Activated T-helper 1 cell treated with anti-CD3 and anti-CD28 coated beads, Interleukin-12 subunit alpha, Interleukin-12 subunit beta, Interleukin-2, Interleukin-4 antibody, amounts not matched to agents 30 ng/mL and 10 ng/mL and 1 ng/mL, durations not matched to agents 14 hours and 24 hours and 36 hours (primary cell): ENCODE data around the gene NEK7. TPM values are rescaled to one million over a fixed set of nuclear protein-coding genes. Genes with fewer than 3 reads are reported as not detected.
A peak's percentile ranks its signal among the peaks of the same experiment; 100 is the strongest.

Experiments
- DNase-seq: peaks from one replicate; pipeline ENCODE4 v3.0.0; 2021; ENCODE audit warnings: low spot score
- H3K27ac Mint-ChIP-seq: one replicate; pipeline ENCODE4 v1.8.0; 2021; ENCODE audit warnings: mild to moderate bottlenecking, mixed read lengths
- H3K27me3 Mint-ChIP-seq: one replicate; pipeline ENCODE4 v1.8.0; 2022; ENCODE audit warnings: mild to moderate bottlenecking, moderate library complexity, mixed read lengths; ENCODE audit not compliant: insufficient read depth
- H3K36me3 Mint-ChIP-seq: one replicate; pipeline ENCODE4 v1.8.0; 2021; ENCODE audit warnings: low read depth, mixed read lengths
- H3K4me1 Mint-ChIP-seq: one replicate; pipeline ENCODE4 v1.8.0; 2021; ENCODE audit warnings: low read depth, mixed read lengths
- H3K4me3 Mint-ChIP-seq: one replicate; pipeline ENCODE4 v1.8.0; 2021; ENCODE audit warnings: mild to moderate bottlenecking, moderate library complexity, mixed read lengths
- H3K9me3 Mint-ChIP-seq: one replicate; pipeline ENCODE4 v1.8.0; 2021; ENCODE audit warnings: mixed read lengths
- intact Hi-C: fragments of 100-400 bp; cut with micrococcal nuclease; formaldehyde crosslinking; loops from one replicate; pipeline ENCODE4 v1.15.1; 2024
- total RNA-seq: library from RNA; stranded (reverse); gene quantifications from 2 replicates; pipeline ENCODE4 v1.2.3, GENCODE V29; 2022

Gene NEK7
- total RNA-seq, 1 donor from 2014 or later = 71.8 TPM

- Mint-ChIP-seq H3K9me3 (peaks cover 4% of the 10 kb centered on the region), H3K4me3 (peak overlapping the region; percentile 11), H3K27ac (peak overlapping the region; percentile 78), H3K27me3 (no peaks in the 10 kb centered on the region), H3K4me1 (peaks cover 50% of the 10 kb centered on the region), H3K36me3 (peaks cover 12% of the 10 kb centered on the region)
- no peak for DNase-seq
- intact Hi-C loops = loop anchor here (1.0 to 5.0 kb wide), 11 partner anchors 56 to 915 kb away; partner anchors contain the start of gene NEK7
These were observed 101.7 kb downstream of the NEK7 start for GRCh38 chr1:198258491-198258890.

- intact Hi-C loops = loop anchor here (2.0 to 5.0 kb wide), 3 partner anchors 363 to 423 kb away; no protein-coding TSS in a partner anchor
- H3K36me3 Mint-ChIP-seq = peaks cover 12% of the 10 kb centered on the region
- H3K27ac Mint-ChIP-seq = peak overlapping the region; percentile 9
- H3K4me1 Mint-ChIP-seq = peaks cover 40% of the 10 kb centered on the region
- peaks cover 4% of the 10 kb centered on the region for H3K9me3 Mint-ChIP-seq
- no peak overlapping the region for H3K4me3 Mint-ChIP-seq
- H3K27me3 Mint-ChIP-seq = no peaks in the 10 kb centered on the region
- no peak for DNase-seq
These were observed 102.7 kb downstream of the NEK7 start for GRCh38 chr1:198259333-198260074.

GRCh38 chr1:198261886-198262285 lies 105.1 kb downstream of the NEK7 start:
- H3K4me1 Mint-ChIP-seq = peaks cover 37% of the 10 kb centered on the region

GRCh38 chr1:198263186-198263585 lies 106.4 kb downstream of the NEK7 start:
- Mint-ChIP-seq H3K27ac (no peak overlapping the region), H3K36me3 (peaks cover 8% of the 10 kb centered on the region), H3K9me3 (no peaks in the 10 kb centered on the region), H3K27me3 (no peaks in the 10 kb centered on the region), H3K4me1 (peaks cover 31% of the 10 kb centered on the region), H3K4me3 (no peak overlapping the region)
- no peak for DNase-seq
- intact Hi-C loops = no loop called here

More at GRCh38 chr1:198261886-198262285, 105.1 kb downstream of the NEK7 start:
- peaks cover 4% of the 10 kb centered on the region for H3K9me3 Mint-ChIP-seq
- no peak for DNase-seq
- no peak overlapping the region for H3K4me3 Mint-ChIP-seq
- H3K27me3 Mint-ChIP-seq = no peaks in the 10 kb centered on the region
- H3K27ac Mint-ChIP-seq = no peak overlapping the region
- H3K36me3 Mint-ChIP-seq = peaks cover 9% of the 10 kb centered on the region
- intact Hi-C loops = no loop called here

- Mint-ChIP-seq H3K9me3 (no peaks in the 10 kb centered on the region), H3K27ac (no peak overlapping the region), H3K4me1 (peaks cover 20% of the 10 kb centered on the region), H3K36me3 (peaks cover 8% of the 10 kb centered on the region), H3K4me3 (no peak overlapping the region), H3K27me3 (no peaks in the 10 kb centered on the region)
- no peak for DNase-seq
- intact Hi-C loops = no loop called here
These were observed 107.5 kb downstream of the NEK7 start for GRCh38 chr1:198264282-198264681.

GRCh38 chr1:198265073-198265661 lies 108.4 kb downstream of the NEK7 start:
- H3K36me3 Mint-ChIP-seq = peaks cover 8% of the 10 kb centered on the region
- no peak overlapping the region for H3K4me3 Mint-ChIP-seq
- H3K9me3 Mint-ChIP-seq = no peaks in the 10 kb centered on the region
- DNase-seq = no peak
- H3K27ac Mint-ChIP-seq = no peak overlapping the region
- H3K4me1 Mint-ChIP-seq = peaks cover 12% of the 10 kb centered on the region
- H3K27me3 Mint-ChIP-seq = no peaks in the 10 kb centered on the region
- intact Hi-C loops = no loop called here

- peaks cover 8% of the 10 kb centered on the region for H3K36me3 Mint-ChIP-seq
- no peaks in the 10 kb centered on the region for H3K9me3 Mint-ChIP-seq
- H3K27ac Mint-ChIP-seq = no peak overlapping the region
- no peak for DNase-seq
- peaks cover 8% of the 10 kb centered on the region for H3K4me1 Mint-ChIP-seq
- no peaks in the 10 kb centered on the region for H3K27me3 Mint-ChIP-seq
- no peak overlapping the region for H3K4me3 Mint-ChIP-seq
- intact Hi-C loops = no loop called here
These were observed 110.3 kb downstream of the NEK7 start for GRCh38 chr1:198267056-198267455.

GRCh38 chr1:198267921-198268320 lies 111.1 kb downstream of the NEK7 start:
- Mint-ChIP-seq H3K36me3 (peaks cover 9% of the 10 kb centered on the region), H3K27ac (no peak overlapping the region), H3K27me3 (no peaks in the 10 kb centered on the region), H3K4me3 (no peak overlapping the region), H3K4me1 (peaks cover 8% of the 10 kb centered on the region), H3K9me3 (no peaks in the 10 kb centered on the region)
- intact Hi-C loops = no loop called here
- DNase-seq = no peak

- intact Hi-C loops = no loop called here
These were observed 112.2 kb downstream of the NEK7 start for GRCh38 chr1:198268784-198269645.

GRCh38 chr1:198269646-198269940 lies 112.8 kb downstream of the NEK7 start:
- intact Hi-C loops = no loop called here
- Mint-ChIP-seq H3K27ac (no peak overlapping the region), H3K36me3 (peaks cover 9% of the 10 kb centered on the region), H3K4me3 (no peak overlapping the region), H3K27me3 (no peaks in the 10 kb centered on the region), H3K9me3 (no peaks in the 10 kb centered on the region), H3K4me1 (peaks cover 8% of the 10 kb centered on the region)
- DNase-seq = no peak

More at GRCh38 chr1:198268784-198269645, 112.2 kb downstream of the NEK7 start:
- H3K4me1 Mint-ChIP-seq = peaks cover 8% of the 10 kb centered on the region
- no peak overlapping the region for H3K4me3 Mint-ChIP-seq
- no peaks in the 10 kb centered on the region for H3K9me3 Mint-ChIP-seq
- no peak overlapping the region for H3K27ac Mint-ChIP-seq
- peaks cover 9% of the 10 kb centered on the region for H3K36me3 Mint-ChIP-seq
- no peaks in the 10 kb centered on the region for H3K27me3 Mint-ChIP-seq
- DNase-seq = no peak

- no peak overlapping the region for H3K27ac Mint-ChIP-seq
- peaks cover 5% of the 10 kb centered on the region for H3K36me3 Mint-ChIP-seq
- H3K27me3 Mint-ChIP-seq = no peaks in the 10 kb centered on the region
- intact Hi-C loops = no loop called here
- no peaks in the 10 kb centered on the region for H3K9me3 Mint-ChIP-seq
- H3K4me3 Mint-ChIP-seq = no peak overlapping the region
- no peak for DNase-seq
- H3K4me1 Mint-ChIP-seq = peaks cover 3% of the 10 kb centered on the region
These were observed 113.6 kb downstream of the NEK7 start for GRCh38 chr1:198270273-198270828.

GRCh38 chr1:198271467-198271866 lies 114.7 kb downstream of the NEK7 start:
- Mint-ChIP-seq H3K9me3 (no peaks in the 10 kb centered on the region), H3K4me1 (no peaks in the 10 kb centered on the region), H3K4me3 (no peak overlapping the region), H3K36me3 (peaks cover 5% of the 10 kb centered on the region), H3K27ac (no peak overlapping the region), H3K27me3 (no peaks in the 10 kb centered on the region)
- intact Hi-C loops = no loop called here
- DNase-seq = no peak
